Nephron (organoid): ENCODE measurements around the gene PLA2G4D.

Source experiments
- H3K27ac Mint-ChIP-seq, 3 experiments: 2 replicates each; pipeline ENCODE4 v1.8.0; 2020; ENCODE audit warnings: mixed read lengths in 3 of 3, mild to moderate bottlenecking in 2 of 3, moderate library complexity in 1 of 3
- H3K27me3 Mint-ChIP-seq: 2 replicates; pipeline ENCODE4 v1.8.0; 2021; ENCODE audit warnings: low read depth, mild to moderate bottlenecking, moderate library complexity, mixed read lengths
- H3K36me3 Mint-ChIP-seq: 2 replicates; pipeline ENCODE4 v1.8.0; 2020; ENCODE audit warnings: low read depth, mixed read lengths
- H3K4me1 Mint-ChIP-seq: 2 replicates; pipeline ENCODE4 v1.8.0; 2020; ENCODE audit warnings: mixed read lengths
- H3K4me3 Mint-ChIP-seq, 3 experiments: 2 replicates each; pipeline ENCODE4 v1.8.0; 2020; ENCODE audit warnings: mild to moderate bottlenecking in 3 of 3, mixed read lengths in 3 of 3, moderate library complexity in 2 of 3
- H3K9me3 Mint-ChIP-seq: 2 replicates; pipeline ENCODE4 v1.8.0; 2020; ENCODE audit warnings: mixed read lengths
- CTCF ChIP-seq, 3 experiments: fragments of 200-600 bp; sonication (generic); IDR thresholded peaks; one replicate each; pipeline ENCODE4 v1.5.0; 2021; ENCODE audit warnings: antibody characterized with exemption in 3 of 3; ENCODE audit not compliant: unreplicated experiment in 3 of 3

The PLA2G4D gene

GRCh38 chr15:42060477-42060763 lies 33.9 kb downstream of the PLA2G4D start:
- no peak for TF ChIP-seq CTCF (IDR thresholded peaks at IDR 0.05; ENCODE audit: unreplicated experiment in 3 of 3)
- Mint-ChIP-seq H3K4me3 (no peak overlapping the region), H3K27me3 (peaks cover 40% of the 10 kb centered on the region), H3K4me1 (peaks cover 12% of the 10 kb centered on the region), H3K36me3 (no peaks in the 10 kb centered on the region), H3K9me3 (no peaks in the 10 kb centered on the region), H3K27ac (no peak overlapping the region)

GRCh38 chr15:42059661-42060476 lies 34.5 kb downstream of the PLA2G4D start:
- H3K4me3 Mint-ChIP-seq, result no peak overlapping the region
- H3K4me1 Mint-ChIP-seq, result peaks cover 7% of the 10 kb centered on the region
- H3K27me3 Mint-ChIP-seq, result peaks cover 44% of the 10 kb centered on the region
- H3K9me3 Mint-ChIP-seq, result no peaks in the 10 kb centered on the region
- no peaks in the 10 kb centered on the region for H3K36me3 Mint-ChIP-seq
- H3K27ac Mint-ChIP-seq, result no peak overlapping the region
- TF ChIP-seq CTCF (IDR thresholded peaks at IDR 0.05; ENCODE audit: unreplicated experiment in 3 of 3), result peak; percentile 83 to 85 (median 85)

GRCh38 chr15:42058791-42059190 lies 35.6 kb downstream of the PLA2G4D start:
- H3K27me3 Mint-ChIP-seq, result peaks cover 44% of the 10 kb centered on the region
- no peaks in the 10 kb centered on the region for H3K9me3 Mint-ChIP-seq
- H3K4me1 Mint-ChIP-seq, result no peaks in the 10 kb centered on the region
- no peak overlapping the region for H3K4me3 Mint-ChIP-seq
- TF ChIP-seq CTCF (IDR thresholded peaks at IDR 0.05; ENCODE audit: unreplicated experiment in 3 of 3), result no peak
- H3K27ac Mint-ChIP-seq, result no peak overlapping the region
- H3K36me3 Mint-ChIP-seq, result no peaks in the 10 kb centered on the region

- Mint-ChIP-seq H3K4me3 (no peak overlapping the region), H3K27ac (no peak overlapping the region), H3K27me3 (peaks cover 38% of the 10 kb centered on the region), H3K9me3 (no peaks in the 10 kb centered on the region), H3K36me3 (no peaks in the 10 kb centered on the region), H3K4me1 (no peaks in the 10 kb centered on the region)
- TF ChIP-seq CTCF (IDR thresholded peaks at IDR 0.05; ENCODE audit: unreplicated experiment in 3 of 3), result no peak
Measured at GRCh38 chr15:42057799-42058646, 36.3 kb downstream of the PLA2G4D start.

GRCh38 chr15:42056934-42057798 lies 37.2 kb downstream of the PLA2G4D start:
- peaks cover 36% of the 10 kb centered on the region for H3K27me3 Mint-ChIP-seq

More at GRCh38 chr15:42056934-42057798, 37.2 kb downstream of the PLA2G4D start:
- H3K36me3 Mint-ChIP-seq, result no peaks in the 10 kb centered on the region
- peak overlapping the region; percentile 29 to 45 (median 31) for H3K4me3 Mint-ChIP-seq
- no peaks in the 10 kb centered on the region for H3K4me1 Mint-ChIP-seq
- peak; percentile 71 to 73 (median 73) for TF ChIP-seq CTCF (IDR thresholded peaks at IDR 0.05; ENCODE audit: unreplicated experiment in 3 of 3)
- no peak overlapping the region for H3K27ac Mint-ChIP-seq
- H3K9me3 Mint-ChIP-seq, result no peaks in the 10 kb centered on the region
